Hepatocyte (in vitro differentiated cells): ENCODE data around the gene BCAS3. TPM values are rescaled to one million over a fixed set of nuclear protein-coding genes. Genes with fewer than 3 reads are reported as not detected.

Experiments used
- DNase-seq: peaks from one replicate; pipeline ENCODE4 v3.0.0-alpha.2; 2016; ENCODE audit warnings: low spot score
- H2AFZ ChIP-seq: fragments of 200-600 bp; sonication (generic); 2 replicates; pipeline ENCODE4 v1.6.0; 2016; ENCODE audit warnings: antibody characterized with exemption, mild to moderate bottlenecking
- H3K27ac ChIP-seq: fragments of 200-600 bp; sonication (generic); 2 replicates; pipeline ENCODE4 v1.5.1; 2016; ENCODE audit warnings: mild to moderate bottlenecking
- H3K27me3 ChIP-seq: fragments of 200-600 bp; sonication (generic); 2 replicates; pipeline ENCODE4 v1.6.1; 2016
- H3K36me3 ChIP-seq: fragments of 200-600 bp; sonication (generic); replicated peaks from 2 replicates; pipeline ENCODE4 v1.5.1; 2016; ENCODE audit warnings: low read depth; ENCODE audit not compliant: insufficient read depth
- H3K4me1 ChIP-seq: fragments of 200-600 bp; sonication (generic); 2 replicates; pipeline ENCODE4 v1.5.1; 2016; ENCODE audit warnings: mild to moderate bottlenecking, moderate library complexity; ENCODE audit not compliant: insufficient read depth
- H3K4me2 ChIP-seq: fragments of 200-600 bp; sonication (generic); 2 replicates; pipeline ENCODE4 v1.6.0; 2016
- H3K4me3 ChIP-seq: fragments of 200-600 bp; sonication (generic); 2 replicates; pipeline ENCODE4 v1.5.1; 2016; ENCODE audit warnings: mild to moderate bottlenecking
- H3K79me2 ChIP-seq: fragments of 200-600 bp; sonication (generic); 2 replicates; pipeline ENCODE4 v1.6.0; 2017; ENCODE audit warnings: mild to moderate bottlenecking
- H3K9me2 ChIP-seq: fragments of 200-600 bp; sonication (generic); replicated peaks from 2 replicates; pipeline ENCODE4 v1.6.0; 2017; ENCODE audit warnings: mild to moderate bottlenecking; ENCODE audit not compliant: insufficient read depth
- H3K9me3 ChIP-seq: fragments of 200-600 bp; sonication (generic); 2 replicates; pipeline ENCODE4 v1.5.1; 2016; ENCODE audit warnings: low read depth, mild to moderate bottlenecking
- H4K20me1 ChIP-seq: fragments of 200-600 bp; sonication (generic); 2 replicates; pipeline ENCODE4 v1.6.0; 2016; ENCODE audit warnings: mild to moderate bottlenecking; ENCODE audit not compliant: insufficient read depth, poor library complexity, severe bottlenecking
- CTCF ChIP-seq: fragments of 200-600 bp; sonication (generic); IDR thresholded peaks from 2 replicates; pipeline ENCODE4 v1.5.1; 2016; ENCODE audit warnings: antibody characterized with exemption, mild to moderate bottlenecking; ENCODE audit not compliant: poor library complexity
- EZH2 ChIP-seq: fragments of 200-600 bp; sonication (generic); IDR thresholded peaks from 2 replicates; pipeline ENCODE4 v1.6.1; 2016; ENCODE audit warnings: antibody characterized with exemption, mild to moderate bottlenecking, borderline replicate concordance
- EZH2phosphoT487 ChIP-seq: fragments of 200-600 bp; sonication (generic); IDR thresholded peaks from one replicate; pipeline ENCODE4 v1.6.1; 2018; ENCODE audit warnings: antibody characterized with exemption, mild to moderate bottlenecking, low read depth, moderate library complexity; ENCODE audit not compliant: unreplicated experiment, severe bottlenecking
- WGBS: methylation state at CpG from one replicate; pipeline ENCODE4 v1.1.6; 2016; ENCODE audit warnings: low lambda C conversion rate; ENCODE audit errors: missing lambda C conversion rate; 5-methylcytosine and 5-hydroxymethylcytosine counted together
- polyA plus RNA-seq: library from polyadenylated mRNA; unstranded; fragments of >200 nt; fragmentation: Nextera tagmentation; extraction: Ambion mirVana; gene quantifications from 2 replicates; pipeline ENCODE4 v1.2.1, GENCODE V29; 2016
- total RNA-seq: library from RNA; depleted of rRNA; stranded (reverse); fragments of >200 nt; gene quantifications from 2 replicates; pipeline ENCODE4 v1.2.3, GENCODE V29; 2014

The BCAS3 gene
- total and polyA plus RNA-seq, 2 experiments from 2014 or later: 16.5 to 58.8 TPM

GRCh38 chr17:60792250-60792898, 114.7 kb downstream of the BCAS3 start:
- H3K27ac ChIP-seq: no peak overlapping the region
- no peak overlapping the region for H3K4me3 ChIP-seq
- DNase-seq: no peak
- WGBS: 95% methylated on average over 10 of the region's 10 CpGs
- H4K20me1 ChIP-seq: no peaks in the 10 kb centered on the region
- H3K27me3 ChIP-seq: no peaks in the 10 kb centered on the region
- H3K79me2 ChIP-seq: no peaks in the 10 kb centered on the region
- no peak overlapping the region for H3K4me2 ChIP-seq
- no peaks in the 10 kb centered on the region for H3K4me1 ChIP-seq
- no peak overlapping the region for H2AFZ ChIP-seq
- no peaks in the 10 kb centered on the region for H3K9me2 ChIP-seq
- no peak for TF ChIP-seq EZH2
- no peak for TF ChIP-seq EZH2phosphoT487
- no peak for TF ChIP-seq CTCF
- H3K36me3 ChIP-seq: no peaks in the 10 kb centered on the region
- H3K9me3 ChIP-seq: no peaks in the 10 kb centered on the region

GRCh38 chr17:60798576-60798975, 120.9 kb downstream of the BCAS3 start:
- H3K27ac ChIP-seq: no peak overlapping the region
- TF ChIP-seq CTCF (no peak), EZH2 (no peak), EZH2phosphoT487 (no peak)
- H4K20me1 ChIP-seq: no peaks in the 10 kb centered on the region
- no peaks in the 10 kb centered on the region for H3K36me3 ChIP-seq
- H3K4me1 ChIP-seq: no peaks in the 10 kb centered on the region
- H3K9me2 ChIP-seq: no peaks in the 10 kb centered on the region
- H3K4me2 ChIP-seq: no peak overlapping the region
- no peak overlapping the region for H3K4me3 ChIP-seq
- H3K9me3 ChIP-seq: no peaks in the 10 kb centered on the region
- H3K79me2 ChIP-seq: no peaks in the 10 kb centered on the region
- DNase-seq: no peak
- H3K27me3 ChIP-seq: no peaks in the 10 kb centered on the region
- H2AFZ ChIP-seq: no peak overlapping the region
- 75% methylated on average over 8 of the region's 8 CpGs for whole genome bisulfite sequencing

- Histone ChIP-seq H3K9me2 (no peaks in the 10 kb centered on the region), H3K27ac (no peak overlapping the region), H3K9me3 (no peaks in the 10 kb centered on the region), H3K79me2 (no peaks in the 10 kb centered on the region), H3K27me3 (no peaks in the 10 kb centered on the region), H4K20me1 (no peaks in the 10 kb centered on the region), H3K4me1 (no peaks in the 10 kb centered on the region), H3K4me2 (no peak overlapping the region), H2AFZ (no peak overlapping the region), H3K36me3 (no peaks in the 10 kb centered on the region), H3K4me3 (no peak overlapping the region)
- DNase-seq: no peak
- TF ChIP-seq EZH2 (no peak), EZH2phosphoT487 (no peak), CTCF (no peak)
- WGBS: 85% methylated on average over 6 of the region's 6 CpGs
Measured at GRCh38 chr17:60802377-60802776, 124.7 kb downstream of the BCAS3 start.
